Measurements from ENCODE around the gene MYH7B.

MYH7B gene

DNA sequence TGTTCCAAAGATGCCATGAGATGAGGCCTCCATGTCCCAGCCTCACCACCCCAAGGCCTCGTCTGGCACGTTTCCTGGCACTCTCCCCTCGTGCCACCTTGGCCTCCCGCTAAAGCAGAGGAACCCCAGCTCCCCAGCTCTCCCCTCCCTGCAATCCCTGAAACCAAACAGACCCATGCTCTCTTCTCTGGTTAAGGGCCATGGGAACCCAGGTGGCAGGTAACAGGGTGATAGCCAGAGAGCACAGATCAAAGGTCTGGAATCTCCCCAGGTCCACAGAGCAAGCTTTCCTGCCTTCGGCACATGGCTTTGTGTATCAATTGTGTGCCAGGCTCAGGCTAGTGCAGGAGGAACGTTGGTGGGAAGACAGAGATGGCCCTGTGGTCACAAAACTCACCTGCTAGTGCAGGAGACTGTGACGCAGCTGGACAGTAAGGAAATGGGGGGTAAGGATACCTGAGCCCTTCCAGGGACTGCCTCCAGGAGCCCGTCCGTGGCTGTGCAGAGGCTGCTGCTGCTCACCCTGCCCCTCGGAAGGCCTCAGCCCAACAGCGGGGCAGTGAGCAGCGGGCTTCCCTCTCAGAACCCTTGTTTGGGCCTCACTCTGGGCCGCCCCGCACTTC, 39.0 kb downstream of the MYH7B start:
- no peak for DNase-seq

DNA sequence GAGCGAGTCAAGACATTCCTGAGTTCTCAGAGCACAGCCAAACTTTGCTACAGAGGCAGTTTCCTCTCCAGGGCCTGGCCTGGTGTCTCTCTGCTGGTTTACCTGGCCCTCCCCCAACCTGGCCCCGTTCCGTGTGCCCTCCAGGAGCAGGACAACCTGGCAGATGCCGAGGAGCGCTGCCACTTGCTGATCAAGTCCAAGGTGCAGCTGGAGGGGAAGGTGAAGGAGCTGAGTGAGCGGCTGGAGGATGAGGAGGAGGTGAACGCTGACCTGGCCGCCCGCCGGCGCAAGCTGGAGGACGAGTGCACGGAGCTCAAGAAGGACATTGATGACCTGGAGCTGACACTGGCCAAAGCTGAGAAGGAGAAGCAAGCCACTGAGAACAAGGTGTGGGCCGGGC, 39.5 kb downstream of the MYH7B start:
- DNase-seq: no peak

DNA sequence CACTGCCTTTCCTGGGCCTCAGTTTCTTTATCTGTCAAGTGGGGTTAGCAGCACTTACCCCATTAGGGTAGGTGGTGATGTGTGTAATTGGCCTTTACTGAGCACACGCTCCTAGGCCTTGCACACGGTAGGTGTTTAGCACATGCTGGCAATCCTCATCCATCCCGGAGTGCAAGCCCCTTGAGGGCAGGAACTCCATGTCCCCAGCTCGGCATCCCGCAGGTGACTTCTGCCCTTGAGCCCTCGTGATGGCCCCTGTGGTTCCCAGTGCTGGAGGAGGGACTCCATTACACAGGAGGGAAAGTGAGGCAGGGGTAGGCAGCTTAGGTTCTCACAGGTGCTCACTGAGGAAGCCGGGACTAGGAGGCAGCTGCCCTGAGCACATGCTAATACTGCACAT, 40.0 kb downstream of the MYH7B start:
- DNase-seq: no peak

DNA sequence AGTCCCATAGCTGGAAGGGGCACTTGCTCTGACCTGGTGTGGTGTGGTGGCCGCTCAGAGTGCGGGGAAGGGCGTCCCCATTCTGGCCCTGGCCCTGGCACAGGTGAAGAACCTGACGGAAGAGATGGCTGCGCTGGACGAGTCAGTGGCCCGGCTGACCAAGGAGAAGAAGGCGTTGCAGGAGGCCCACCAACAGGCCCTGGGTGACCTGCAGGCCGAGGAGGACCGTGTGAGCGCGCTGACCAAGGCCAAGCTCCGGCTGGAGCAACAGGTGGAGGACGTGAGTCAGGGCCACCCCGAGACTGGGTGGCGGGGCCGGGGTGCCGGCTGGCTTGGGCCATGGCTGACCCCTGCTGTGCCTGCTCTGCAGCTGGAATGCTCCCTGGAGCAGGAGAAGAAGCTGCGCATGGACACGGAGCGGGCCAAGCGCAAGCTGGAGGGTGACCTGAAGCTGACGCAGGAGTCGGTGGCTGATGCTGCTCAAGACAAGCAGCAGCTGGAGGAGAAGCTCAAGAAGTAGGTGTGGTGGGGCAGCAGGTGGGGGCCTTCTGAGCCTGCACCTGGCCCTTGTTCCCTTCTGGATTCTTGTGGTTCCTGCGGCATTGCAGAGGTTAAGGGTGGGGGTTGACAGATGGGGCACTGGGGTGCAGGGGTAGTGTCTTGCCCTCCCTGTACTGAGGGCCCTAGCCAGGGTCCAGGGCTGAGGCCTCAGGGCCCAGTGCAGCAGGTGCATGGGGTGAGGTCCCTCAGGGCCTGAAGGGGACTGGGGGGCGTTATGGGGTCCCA, 40.8 kb downstream of the MYH7B start:
- DNase-seq: no peak

DNA sequence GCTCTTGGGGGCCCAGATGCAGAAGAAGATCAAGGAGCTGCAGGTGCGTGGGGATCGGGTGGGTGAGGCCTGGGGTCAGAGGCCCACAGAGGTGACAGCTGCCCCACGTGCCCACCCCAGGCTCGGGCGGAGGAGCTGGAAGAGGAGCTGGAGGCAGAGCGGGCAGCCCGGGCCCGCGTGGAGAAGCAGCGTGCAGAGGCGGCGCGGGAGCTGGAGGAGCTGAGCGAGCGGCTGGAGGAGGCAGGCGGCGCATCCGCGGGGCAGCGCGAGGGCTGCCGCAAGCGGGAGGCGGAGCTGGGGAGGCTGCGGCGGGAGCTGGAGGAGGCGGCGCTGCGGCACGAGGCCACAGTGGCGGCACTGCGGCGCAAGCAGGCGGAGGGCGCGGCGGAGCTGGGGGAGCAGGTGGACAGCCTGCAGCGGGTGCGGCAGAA, 41.5 kb downstream of the MYH7B start:
- DNase-seq: no peak

DNA sequence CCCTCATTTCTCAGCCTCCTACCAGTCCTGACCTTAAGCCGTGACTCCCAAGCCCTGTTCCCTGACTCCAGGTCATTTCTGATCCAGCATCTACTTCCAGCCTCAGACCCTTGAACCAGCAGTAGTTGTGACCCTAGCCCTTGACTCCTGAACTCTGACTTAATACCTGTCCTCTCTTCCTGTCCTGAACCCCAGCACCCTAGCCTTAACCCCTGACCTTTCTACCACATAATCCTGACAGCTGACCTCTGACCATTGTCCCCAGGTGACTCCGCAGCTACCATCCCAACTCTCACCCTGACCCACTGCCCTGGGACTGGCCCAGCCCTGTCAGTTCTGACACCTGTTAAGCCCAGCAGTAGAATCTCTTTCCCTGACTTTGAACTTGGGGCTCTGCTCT, 42.1 kb downstream of the MYH7B start:
- no peak for DNase-seq

DNA sequence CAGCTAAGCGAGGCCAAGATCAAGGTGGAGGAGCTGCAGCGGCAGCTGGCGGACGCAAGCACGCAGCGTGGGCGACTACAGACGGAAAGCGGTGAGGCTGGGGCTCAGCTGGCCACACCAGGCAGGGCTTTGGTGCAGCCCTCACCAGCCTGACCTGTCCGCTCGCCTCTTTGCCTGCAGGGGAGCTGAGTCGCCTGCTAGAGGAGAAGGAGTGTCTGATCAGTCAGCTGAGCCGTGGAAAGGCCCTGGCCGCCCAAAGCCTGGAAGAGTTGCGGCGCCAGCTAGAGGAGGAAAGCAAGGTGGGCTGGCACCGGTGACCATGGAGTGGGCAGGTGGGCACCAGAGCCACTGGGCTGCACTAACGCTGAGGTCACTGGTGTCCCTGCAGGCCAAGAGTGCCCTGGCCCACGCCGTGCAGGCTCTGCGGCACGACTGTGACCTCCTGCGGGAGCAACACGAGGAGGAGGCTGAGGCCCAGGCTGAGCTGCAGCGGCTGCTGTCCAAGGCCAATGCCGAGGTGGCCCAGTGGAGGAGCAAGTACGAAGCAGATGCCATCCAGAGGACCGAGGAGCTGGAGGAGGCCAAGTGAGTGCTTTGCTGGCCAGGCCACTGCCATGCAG, 42.8 kb downstream of the MYH7B start:
- no peak for DNase-seq

DNA sequence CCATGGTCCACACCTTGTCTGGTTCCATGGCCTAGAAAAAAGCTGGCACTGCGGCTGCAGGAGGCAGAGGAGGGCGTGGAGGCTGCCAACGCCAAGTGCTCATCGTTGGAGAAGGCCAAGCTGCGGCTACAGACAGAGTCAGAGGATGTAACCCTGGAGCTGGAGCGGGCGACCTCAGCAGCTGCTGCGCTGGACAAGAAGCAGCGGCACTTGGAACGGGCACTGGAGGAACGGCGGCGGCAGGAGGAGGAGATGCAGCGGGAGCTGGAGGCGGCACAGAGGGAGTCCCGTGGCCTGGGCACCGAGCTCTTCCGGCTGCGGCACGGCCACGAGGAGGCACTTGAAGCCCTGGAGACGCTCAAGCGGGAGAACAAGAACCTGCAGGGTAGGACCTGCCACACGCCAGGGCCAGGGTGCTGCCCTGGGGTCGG, 43.4 kb downstream of the MYH7B start:
- no peak for DNase-seq

DNA sequence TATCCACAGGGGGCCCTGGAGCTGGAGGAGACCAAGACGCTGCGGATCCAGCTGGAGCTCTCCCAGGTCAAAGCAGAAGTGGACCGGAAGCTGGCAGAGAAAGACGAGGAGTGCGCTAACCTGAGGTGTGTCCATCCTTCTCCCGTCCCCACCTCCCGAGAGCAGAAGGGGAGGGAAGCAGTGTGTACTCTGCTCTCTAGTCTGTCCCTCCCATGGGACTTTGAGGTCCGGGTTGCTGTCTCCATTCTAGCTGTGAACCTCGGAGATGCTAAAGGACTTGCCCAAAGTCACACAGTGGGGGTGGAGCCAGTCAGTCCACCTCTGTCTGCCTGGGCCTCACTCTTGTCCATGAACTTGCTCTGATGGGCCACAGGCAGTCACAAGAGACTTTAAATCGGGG, 44.1 kb downstream of the MYH7B start:
- no peak for DNase-seq

DNA sequence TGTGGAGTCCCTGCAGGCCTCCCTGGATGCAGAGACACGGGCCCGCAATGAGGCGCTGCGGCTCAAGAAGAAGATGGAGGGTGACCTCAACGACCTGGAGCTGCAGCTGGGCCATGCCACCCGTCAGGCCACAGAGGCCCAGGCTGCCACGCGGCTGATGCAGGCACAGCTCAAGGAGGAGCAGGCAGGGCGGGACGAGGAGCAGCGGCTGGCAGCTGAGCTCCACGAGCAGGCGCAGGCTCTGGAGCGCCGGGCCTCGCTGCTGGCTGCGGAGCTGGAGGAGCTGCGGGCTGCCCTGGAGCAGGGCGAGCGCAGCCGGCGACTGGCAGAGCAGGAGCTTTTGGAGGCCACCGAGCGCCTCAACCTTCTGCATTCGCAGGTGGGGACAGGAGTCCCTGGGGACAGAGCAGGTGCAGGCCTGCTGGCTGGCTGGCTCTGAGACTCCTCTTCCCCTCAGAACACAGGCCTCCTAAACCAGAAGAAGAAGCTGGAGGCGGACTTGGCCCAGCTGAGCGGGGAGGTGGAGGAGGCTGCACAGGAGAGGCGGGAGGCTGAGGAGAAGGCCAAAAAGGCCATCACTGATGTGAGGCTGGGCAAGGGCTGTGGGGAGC, 44.7 kb downstream of the MYH7B start:
- DNase-seq: no peak

DNA sequence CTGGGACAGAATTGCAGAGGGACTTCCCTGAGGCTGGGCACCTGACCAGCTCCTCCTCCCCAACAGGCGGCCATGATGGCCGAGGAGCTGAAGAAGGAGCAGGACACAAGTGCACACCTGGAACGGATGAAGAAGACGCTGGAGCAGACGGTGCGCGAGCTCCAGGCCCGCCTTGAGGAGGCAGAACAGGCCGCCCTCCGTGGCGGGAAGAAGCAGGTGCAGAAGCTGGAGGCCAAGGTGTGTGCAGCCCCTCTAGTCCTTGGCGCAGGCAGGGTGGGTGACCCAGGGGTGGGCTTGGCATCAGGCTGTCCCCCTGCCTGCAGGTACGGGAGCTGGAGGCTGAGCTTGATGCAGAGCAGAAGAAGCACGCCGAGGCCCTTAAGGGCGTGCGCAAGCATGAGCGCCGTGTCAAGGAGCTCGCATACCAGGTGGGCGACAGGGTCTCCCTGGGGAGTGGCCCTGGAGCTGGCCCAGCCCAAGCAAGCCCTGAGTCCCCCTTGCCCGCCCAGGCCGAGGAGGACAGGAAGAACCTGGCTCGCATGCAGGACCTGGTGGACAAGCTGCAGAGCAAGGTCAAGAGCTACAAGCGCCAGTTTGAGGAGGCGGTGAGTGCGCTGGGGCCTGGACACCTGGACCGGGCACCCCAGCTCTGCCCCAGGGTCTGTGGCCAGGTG, 45.4 kb downstream of the MYH7B start:
- DNase-seq: no peak

DNA sequence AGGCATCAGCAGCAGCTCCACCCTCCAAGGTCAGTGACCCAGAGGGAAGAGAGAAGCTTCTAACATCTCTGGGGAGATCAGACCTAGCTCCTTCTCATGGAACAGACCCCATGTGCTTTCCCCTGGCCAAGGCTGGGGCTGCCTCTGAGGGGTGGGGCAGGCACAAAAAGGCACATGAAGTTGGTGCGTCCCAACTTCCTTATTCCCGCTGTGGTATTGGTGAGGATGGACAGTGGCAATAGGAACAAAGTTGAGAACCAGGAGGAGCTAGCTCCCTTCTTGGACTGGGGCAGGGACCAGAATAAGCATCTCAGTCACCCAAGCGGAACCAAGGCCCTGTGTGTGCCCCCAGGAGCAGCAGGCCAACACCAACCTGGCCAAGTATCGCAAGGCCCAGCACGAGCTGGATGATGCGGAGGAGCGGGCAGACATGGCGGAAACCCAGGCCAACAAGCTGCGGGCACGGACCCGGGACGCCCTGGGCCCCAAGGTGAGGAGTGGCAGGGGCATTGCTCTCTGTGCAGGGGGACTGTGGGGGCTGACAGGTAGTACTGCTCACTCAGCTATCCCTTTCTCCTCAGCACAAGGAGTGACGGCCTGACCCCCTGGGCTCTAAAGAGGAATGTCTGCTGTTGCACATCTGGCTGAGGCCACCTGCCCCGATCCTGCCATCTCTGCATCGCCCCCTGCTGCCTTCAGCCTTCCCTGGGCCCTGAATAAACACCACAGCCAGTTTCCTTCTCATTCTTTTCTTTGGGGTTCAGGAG, 46.1 kb downstream of the MYH7B start:
- peak in 1 of 2 experiments; percentile 26 for DNase-seq

DNA sequence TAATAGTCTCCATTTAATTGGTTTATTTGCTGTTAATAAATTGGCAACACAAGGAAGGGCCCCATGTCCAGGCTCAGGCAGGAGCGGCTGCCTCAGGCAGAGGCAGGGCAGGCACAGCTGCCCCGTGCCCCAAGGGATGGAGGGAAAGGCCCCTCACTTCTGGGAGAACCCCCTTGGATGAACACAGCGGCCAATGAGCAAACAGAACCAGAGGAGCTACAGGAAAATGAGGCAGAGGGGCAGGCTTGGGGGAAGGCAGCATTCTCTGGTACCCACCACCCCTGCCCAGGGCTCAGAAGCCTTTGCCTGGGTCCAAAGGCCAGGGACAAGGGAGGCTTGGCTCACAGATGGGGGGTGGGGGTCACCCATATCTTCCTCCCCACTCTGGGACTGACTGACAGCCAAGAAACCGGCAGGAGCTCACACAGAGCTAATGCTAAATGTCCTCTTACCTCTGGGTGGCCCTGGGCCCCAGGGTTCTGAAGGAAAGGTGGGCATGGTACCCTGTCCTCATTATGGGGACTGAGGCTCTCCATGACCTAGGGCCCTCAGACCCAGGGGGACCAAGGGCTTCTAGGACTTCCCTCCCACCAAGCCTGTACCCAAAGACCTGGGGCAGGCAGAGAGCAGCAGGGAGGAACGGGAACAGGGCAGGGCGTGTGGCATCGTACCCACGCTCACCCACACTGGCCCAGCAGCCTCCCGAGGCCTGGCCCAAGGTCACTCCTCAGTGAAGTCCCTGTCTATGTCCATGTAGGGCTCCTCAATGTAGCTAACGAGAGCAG, 47.0 kb downstream of the MYH7B start:
- DNase-seq: no peak

DNA sequence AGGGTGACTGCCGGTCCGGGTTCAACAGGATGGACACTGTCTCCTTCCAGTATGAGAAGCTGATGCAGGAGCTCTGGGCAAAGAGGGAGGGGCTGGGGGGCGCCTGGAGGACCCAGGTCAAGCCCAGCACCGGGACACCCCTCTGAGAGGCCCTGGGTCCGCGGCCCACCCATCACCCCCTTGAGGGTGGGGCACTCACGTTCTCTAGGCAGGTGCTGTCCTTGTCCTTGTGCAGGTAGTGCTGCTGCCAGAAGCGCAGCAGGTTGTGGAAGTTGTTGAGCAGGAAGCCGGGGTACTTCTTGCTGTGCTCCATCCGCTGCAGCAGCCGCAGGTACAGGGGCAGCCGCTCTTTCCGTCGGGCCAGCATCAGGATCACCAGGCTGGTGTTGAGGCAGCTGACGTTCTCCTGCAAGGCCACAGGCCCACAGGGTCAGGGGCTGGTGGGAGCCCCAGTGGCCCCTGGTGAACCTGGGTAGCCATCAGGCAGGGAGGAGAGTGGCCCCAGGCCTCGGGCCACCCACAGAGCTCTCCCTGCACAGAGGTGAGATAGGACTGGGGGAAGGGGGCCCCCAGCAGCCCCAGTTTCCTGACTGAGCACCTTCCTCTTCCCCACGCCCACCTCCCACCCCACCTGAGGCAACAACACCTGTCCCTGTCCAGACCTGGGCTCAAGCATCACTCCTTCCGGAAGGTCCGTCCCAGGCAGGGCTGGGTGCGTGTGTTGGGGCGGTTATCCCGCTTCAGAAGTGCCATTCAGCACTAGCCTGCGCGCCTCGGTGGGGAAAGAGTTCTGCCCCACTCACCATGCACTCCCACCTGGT, 47.8 kb downstream of the MYH7B start:
- no peak for DNase-seq

DNA sequence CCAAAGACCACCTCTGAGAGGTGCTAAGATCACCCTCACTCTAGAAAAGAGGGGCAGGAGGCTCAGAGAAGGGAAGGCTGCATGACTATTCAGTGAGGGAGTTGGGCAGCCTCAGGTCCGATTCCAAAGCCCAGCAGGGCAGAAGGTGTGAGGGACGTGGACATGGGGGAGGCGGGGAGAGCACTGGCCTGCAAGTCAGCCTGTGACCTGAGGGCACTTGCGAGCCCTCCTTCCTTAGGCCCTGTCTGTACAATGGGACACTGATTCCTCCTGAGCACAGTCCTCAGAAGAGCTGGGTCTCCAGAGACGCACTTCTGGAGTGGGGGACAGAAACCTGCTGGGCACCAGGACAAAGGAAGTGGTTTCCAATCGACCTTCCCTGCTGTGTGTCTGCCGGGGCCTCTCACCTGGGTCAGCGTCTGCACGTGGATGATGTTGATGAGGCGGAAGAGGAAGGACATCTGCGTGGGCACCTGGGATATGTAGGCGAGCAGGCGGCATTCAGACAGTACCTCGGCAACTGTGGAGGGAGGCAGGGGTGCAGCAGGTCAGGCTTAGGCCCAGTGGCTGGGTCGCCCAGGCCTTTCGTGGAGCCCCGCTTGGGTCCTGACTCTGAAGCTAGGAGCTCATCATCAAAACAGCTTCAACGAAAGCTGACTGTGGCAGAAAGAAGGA, 48.5 kb downstream of the MYH7B start:
- DNase-seq: no peak

DNA sequence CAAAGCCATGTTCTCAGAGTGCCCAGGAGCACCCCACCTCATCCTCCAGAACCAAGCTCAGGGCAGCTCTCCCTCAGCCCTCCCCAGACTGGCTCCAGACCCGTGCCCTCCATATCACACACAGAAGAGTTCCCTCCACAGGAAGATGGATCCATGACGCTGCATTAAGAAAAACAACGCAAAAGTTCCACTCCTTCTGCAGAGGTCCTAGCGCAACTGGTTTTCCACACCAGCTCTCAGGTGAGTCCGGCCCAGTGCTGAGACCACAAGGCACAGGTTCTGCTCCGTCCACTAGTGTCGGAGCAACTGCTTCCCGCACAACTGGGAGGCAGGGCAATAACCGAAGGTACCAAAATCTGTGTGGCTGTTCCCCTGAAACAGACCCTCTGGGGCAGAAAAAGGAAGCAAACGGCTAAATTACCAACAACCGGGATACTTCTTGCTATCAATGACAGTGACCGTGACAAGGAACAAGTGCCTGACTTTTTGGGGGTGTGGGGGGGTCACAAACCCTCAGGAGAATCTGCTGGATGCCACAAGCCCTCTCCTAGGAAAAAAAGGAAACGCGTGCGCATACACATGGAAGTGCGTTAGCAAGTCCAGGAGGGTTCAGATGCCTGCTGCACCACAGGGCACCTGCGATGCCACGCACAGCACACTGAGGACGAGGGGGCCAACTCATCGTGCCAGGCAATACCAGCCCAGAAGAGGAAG, 49.2 kb downstream of the MYH7B start:
- DNase-seq: no peak
